Fibroblast of lung (primary cell): Measurements from ENCODE around the gene INSIG1.

ENCODE experiments used
- CTCF ChIP-seq, 2 donors: IDR thresholded peaks in 1 of 2; conservative IDR thresholded peaks in 1 of 2; 1 replicate in 1 of 2; 2 replicates in 1 of 2; pipeline ENCODE4 v1.5.1; 2011 to 2012; ENCODE audit warnings: low read length in 2 of 2, control low read depth in 1 of 2, inconsistent platforms in 1 of 2, low read depth in 1 of 2, mild to moderate bottlenecking in 1 of 2
- EZH2 ChIP-seq: IDR thresholded peaks from 2 replicates; pipeline ENCODE4 v1.5.1; 2012; ENCODE audit warnings: low read length, control low read depth, mild to moderate bottlenecking; ENCODE audit errors: missing control alignments

- TF ChIP-seq CTCF (conservative IDR thresholded peaks at IDR 0.05 in 1 of 2, IDR thresholded peaks at IDR 0.05 in 1 of 2; ENCODE audit: low read depth in 1 of 2, low read length in 2 of 2), result no peak
- no peak for TF ChIP-seq EZH2
These were observed 31.7 kb upstream of the INSIG1 start for GRCh38 chr7:155265961-155266360.
